Endothelial cell of umbilical vein (primary cell): Measurements from ENCODE around the gene TMC6. TPM values are rescaled to one million over a fixed set of nuclear protein-coding genes. Genes with fewer than 3 reads are reported as not detected.

Source experiments
- BruUV-seq: library from RNA; stranded (reverse); fragments of 400-500 nt; replicated peaks from 2 replicates; lab custom pipeline; 2021; lab: Mats Ljungman, UMichigan
- CTCF ChIA-PET: fragments of 300-600, 350-600 bp; sonication (Branson Sonifier 250); formaldehyde crosslinking; loops from one replicate; lab custom pipeline; 2021; ENCODE audit warnings: antibody characterized with exemption, inconsistent platforms; lab: Charles Lee
- POLR2A ChIA-PET: fragments of 300-600, 350-600 bp; sonication (Branson Sonifier 250); formaldehyde crosslinking; loops from one replicate; lab custom pipeline; 2021; ENCODE audit warnings: antibody characterized with exemption, inconsistent platforms; lab: Charles Lee
- DNase-seq: peaks from one replicate; pipeline ENCODE4 v3.0.0-alpha.2; 2011; ENCODE audit warnings: low read depth, low spot score
- FAIRE-seq: peaks from 2 replicates; lab custom pipeline; 2011; peaks lifted over from hg19 to GRCh38; lab: Jason Lieb, UNC
- H2AFZ ChIP-seq: 2 replicates; pipeline ENCODE4 v1.6.0; 2012; ENCODE audit warnings: low read depth, low read length, control low read depth, inconsistent platforms
- H3K27ac ChIP-seq: 2 replicates; pipeline ENCODE4 v1.5.1; 2011; ENCODE audit warnings: low read depth, mild to moderate bottlenecking, control low read depth, low read length, moderate library complexity; ENCODE audit not compliant: insufficient read depth
- H3K27me3 ChIP-seq, 2 experiments: 2 replicates each; pipeline versions ENCODE4 v1.6.0 to v1.6.1; 2011; ENCODE audit warnings: low read length in 2 of 2, mixed read lengths in 1 of 2; ENCODE audit not compliant: control insufficient read depth in 2 of 2, insufficient read depth in 2 of 2
- H3K36me3 ChIP-seq, 2 experiments: 2 replicates in 1 of 2; 3 replicates in 1 of 2; pipeline ENCODE4 v1.5.1; 2011; ENCODE audit warnings: low read length in 2 of 2, mild to moderate bottlenecking in 1 of 2, moderate library complexity in 1 of 2; ENCODE audit not compliant: control insufficient read depth in 2 of 2, insufficient read depth in 2 of 2; ENCODE audit errors: extremely low read depth in 1 of 2
- H3K4me1 ChIP-seq: 3 replicates; pipeline ENCODE4 v1.5.1; 2011; ENCODE audit warnings: mild to moderate bottlenecking, low read length; ENCODE audit not compliant: control insufficient read depth, insufficient read depth; ENCODE audit errors: extremely low read depth
- H3K4me2 ChIP-seq: 2 replicates; pipeline ENCODE4 v1.6.1; 2011; ENCODE audit warnings: low read length, control low read depth, mixed read lengths; ENCODE audit not compliant: insufficient read depth
- H3K4me3 ChIP-seq, 3 experiments: fragments of 200-600 bp in 1 of 3; sonication (generic), shearing (Covaris generic) in 1 of 3; replicated peaks in 1 of 3; 2 replicates each; pipeline ENCODE4 v1.5.1; 2011 to 2016; ENCODE audit warnings: control low read depth in 3 of 3, low read length in 3 of 3, mild to moderate bottlenecking in 2 of 3, inconsistent platforms in 1 of 3, low read depth in 1 of 3, moderate library complexity in 1 of 3; ENCODE audit not compliant: insufficient read depth in 1 of 3
- H3K79me2 ChIP-seq: 2 replicates; pipeline ENCODE4 v1.6.0; 2012; ENCODE audit warnings: low read length, inconsistent platforms; ENCODE audit not compliant: control insufficient read depth, insufficient read depth
- H3K9ac ChIP-seq: replicated peaks from 2 replicates; pipeline ENCODE3; 2011; ENCODE audit warnings: low read length, control low read depth; ENCODE audit not compliant: insufficient read depth; ENCODE audit errors: extremely low read depth
- H3K9me1 ChIP-seq: replicated peaks from 3 replicates; pipeline ENCODE4 v1.6.0; 2011; ENCODE audit warnings: mild to moderate bottlenecking, low read length; ENCODE audit not compliant: control insufficient read depth, insufficient read depth; ENCODE audit errors: extremely low read depth
- H3K9me3 ChIP-seq: replicated peaks from 2 replicates; pipeline ENCODE4 v1.5.1; 2012; ENCODE audit warnings: low read length, inconsistent platforms; ENCODE audit not compliant: control insufficient read depth, insufficient read depth
- H4K20me1 ChIP-seq: replicated peaks from 2 replicates; pipeline ENCODE3; 2011; ENCODE audit warnings: mild to moderate bottlenecking, low read length; ENCODE audit not compliant: control insufficient read depth, insufficient read depth; ENCODE audit errors: extremely low read depth
- CTCF ChIP-seq, 2 donors: IDR thresholded peaks; 1 replicate in 1 of 2; 2 replicates in 1 of 2; pipeline ENCODE4 v1.5.1; 2011; ENCODE audit warnings: low read length in 2 of 2, mild to moderate bottlenecking in 2 of 2, moderate library complexity in 2 of 2, control low read depth in 1 of 2, inconsistent platforms in 1 of 2, low read depth in 1 of 2; ENCODE audit not compliant: insufficient read depth in 1 of 2; ENCODE audit errors: extremely low read depth in 1 of 2
- EZH2 ChIP-seq: IDR thresholded peaks from 2 replicates; pipeline ENCODE4 v1.6.1; 2012; ENCODE audit warnings: borderline replicate concordance, low read depth, mild to moderate bottlenecking, moderate library complexity, low read length, inconsistent platforms; ENCODE audit not compliant: severe bottlenecking
- FOS ChIP-seq: IDR thresholded peaks from 2 replicates; pipeline ENCODE4 v1.6.1; 2011; ENCODE audit warnings: mild to moderate bottlenecking, low read length, moderate library complexity, borderline replicate concordance; ENCODE audit not compliant: insufficient read depth
- GATA2 ChIP-seq: IDR thresholded peaks from 2 replicates; pipeline ENCODE4 v1.7.0; 2011; ENCODE audit warnings: low read depth, mild to moderate bottlenecking, moderate library complexity, mixed read lengths, low read length; ENCODE audit not compliant: insufficient read length, insufficient read depth
- JUN ChIP-seq: IDR thresholded peaks from 2 replicates; pipeline ENCODE4 v1.6.1; 2011; ENCODE audit warnings: borderline replicate concordance, low read depth; ENCODE audit not compliant: insufficient read length, insufficient read depth
- MAX ChIP-seq: IDR thresholded peaks from 2 replicates; pipeline ENCODE4 v1.6.1; 2011; ENCODE audit not compliant: insufficient read depth, insufficient read length
- MYC ChIP-seq: IDR thresholded peaks from one replicate; pipeline ENCODE4 v1.6.1; 2011; ENCODE audit warnings: mild to moderate bottlenecking, low read depth, low read length
- POLR2A ChIP-seq: IDR thresholded peaks from 2 replicates; pipeline ENCODE4 v1.6.1; 2012; ENCODE audit warnings: low read depth, mild to moderate bottlenecking, control low read depth, low read length
- POLR2AphosphoS5 ChIP-seq: IDR thresholded peaks from 2 replicates; pipeline ENCODE4 v1.6.1; 2012; ENCODE audit warnings: low read depth, mild to moderate bottlenecking, control low read depth, low read length, moderate library complexity; ENCODE audit not compliant: insufficient read depth
- dilution Hi-C: fragments of 300-500 bp; cut with MboI; formaldehyde crosslinking; loops from one replicate; pipeline ENCODE4 v1.15.0; 2019; ENCODE audit warnings: low sequenced_read_pairs; ENCODE audit not compliant: extremely low pct_ligation_motif_present
- intact Hi-C: fragments of 100-400 bp; cut with micrococcal nuclease; formaldehyde crosslinking; loops from one replicate; pipeline ENCODE4 v1.10.0; 2022
- polyA plus RNA-seq, 4 experiments: library from polyadenylated mRNA; depleted of rRNA in 3 of 4; stranded (reverse) in 3 of 4; unstranded in 1 of 4; fragments of >200 nt; gene quantifications; 2 replicates each; pipeline versions ENCODE4 v1.2.1 to v1.2.3, GENCODE V29; 2011 to 2012; ENCODE audit warnings: missing spikeins in 1 of 4
- total RNA-seq: library from RNA; stranded (reverse); gene quantifications from 2 replicates; pipeline ENCODE4 v1.2.3, GENCODE V29; 2021

The TMC6 gene
- total and polyA plus RNA-seq, 2 donors (not counting 3 experiments of a cell fraction or from before 2014, with no cell fraction given), result 23.2 to 72.4 TPM

- peak; percentile 24 for FAIRE-seq
- CTCF ChIA-PET, result interaction anchor here (0.8 kb wide), 1 partner anchor 12 kb away, joined by 3 read pairs; no protein-coding TSS in a partner anchor
Observed at GRCh38 chr17:78130090-78130436, 1.5 kb upstream of the TMC6 start.

More at GRCh38 chr17:78130090-78130436, 1.5 kb upstream of the TMC6 start:
- no TSS peak for BruUV-seq
- peaks cover 0 to 1% of the 10 kb centered on the region in 2 experiments for H3K36me3 ChIP-seq
- H3K9me1 ChIP-seq, result no peaks in the 10 kb centered on the region
- DNase-seq, result no peak
- peaks cover 26% of the 10 kb centered on the region for H3K4me1 ChIP-seq
- H2AFZ ChIP-seq, result no peak overlapping the region
- H3K27me3 ChIP-seq, result no peaks in the 10 kb centered on the region
- no peak overlapping the region for H3K4me3 ChIP-seq
- POLR2A ChIA-PET, result no interaction called here
- intact Hi-C loops (loop anchor here (5.0 kb wide), 1 partner anchor 37 kb away; the partner anchor contains the start of gene SYNGR2), dilution Hi-C loops (no loop called here)
- no peaks in the 10 kb centered on the region for H4K20me1 ChIP-seq
- no peaks in the 10 kb centered on the region for H3K9me3 ChIP-seq
- no peak overlapping the region for H3K27ac ChIP-seq
- TF ChIP-seq GATA2 (no peak), FOS (no peak), EZH2 (no peak), POLR2AphosphoS5 (no peak), MYC (no peak), POLR2A (no peak), JUN (no peak), CTCF (IDR thresholded peaks at IDR 0.05; ENCODE audit: extremely low read depth in 1 of 2, insufficient read depth in 1 of 2, low read depth in 1 of 2, low read length in 2 of 2) (no peak), MAX (no peak)
- H3K4me2 ChIP-seq, result no peak overlapping the region
- H3K79me2 ChIP-seq, result no peaks in the 10 kb centered on the region
- no peak overlapping the region for H3K9ac ChIP-seq
